ENCODE data around the gene BANF2. TPM values are rescaled to one million over a fixed set of nuclear protein-coding genes. Genes with fewer than 3 reads are reported as not detected.

BANF2 gene
- total and polyA plus RNA-seq, 2 of the 8 experiments (the other 6 are each of a cell fraction or from before 2014, with no cell fraction given), result not detected

- no peak for TF ChIP-seq CTCF (IDR thresholded peaks at IDR 0.05; ENCODE audit: control extremely low read depth in 1 of 3, insufficient read depth in 1 of 3, low read depth in 1 of 3, low read length in 3 of 3)
Observed at GRCh38 chr20:17661121-17661744, 38.5 kb upstream of the BANF2 start (continued).
